K562 (cell line): ENCODE data around the gene DCUN1D1. TPM values are rescaled to one million over a fixed set of nuclear protein-coding genes. Genes with fewer than 3 reads are reported as not detected.
A peak's percentile ranks its signal among the peaks of the same experiment; 100 is the strongest.

Experiments used
- ATAC-seq: fragments of 200-7000 bp; cut with Tn5 transposase; 3 replicates; pipeline ENCODE4 v1.9.1; 2020; ENCODE audit warnings: moderate library complexity
- BruUV-seq: library from RNA; stranded (reverse); fragments of 400-500 nt; replicated peaks from 2 replicates; lab custom pipeline; 2021; lab: Mats Ljungman, UMichigan
- CTCF ChIA-PET: fragments of 300-600 bp; formaldehyde crosslinking; extraction: SDS; loops from one replicate; lab custom pipeline; 2021; ENCODE audit warnings: low intra/inter-chr PET ratio; lab: Yijun Ruan, JAX
- POLR2A ChIA-PET: fragments of 300-600, 350-650 bp; sonication (Branson Sonifier 250); formaldehyde crosslinking; extraction: SDS; loops from one replicate; lab custom pipeline; 2021; ENCODE audit warnings: antibody characterized with exemption, inconsistent platforms; lab: Yijun Ruan, JAX
- DNase-seq, 4 experiments: peaks; one replicate each; pipeline versions ENCODE4 v3.0.0 to v3.0.0-alpha.2; 2011 to 2018; ENCODE audit warnings: low spot score in 3 of 4, mixed read lengths in 3 of 4; ENCODE audit errors: extremely low read depth in 1 of 4
- FAIRE-seq: peaks from 2 replicates; lab custom pipeline; 2011; peaks lifted over from hg19 to GRCh38; lab: Jason Lieb, UNC
- H2AFZ ChIP-seq: 2 replicates; pipeline ENCODE4 v1.6.0; 2011; ENCODE audit warnings: low read depth, low read length, control low read depth, inconsistent platforms
- H3K27ac ChIP-seq: fragments of 200-600 bp; 3 replicates; pipeline ENCODE4 v1.8.0; 2011; ENCODE audit warnings: low read depth, mild to moderate bottlenecking, control low read depth, inconsistent platforms, low read length, moderate library complexity, mixed read lengths; ENCODE audit errors: extremely low read depth
- H3K27me3 ChIP-seq, 2 experiments: fragments of 300-600 bp in 1 of 2; 2 replicates in 1 of 2; 3 replicates in 1 of 2; pipeline versions ENCODE4 v1.6.0 to v1.8.0; 2011; ENCODE audit warnings: inconsistent platforms in 2 of 2, low read length in 2 of 2, mild to moderate bottlenecking in 1 of 2, mixed read lengths in 1 of 2, moderate library complexity in 1 of 2; ENCODE audit not compliant: control insufficient read depth in 2 of 2, insufficient read depth in 2 of 2
- H3K36me3 ChIP-seq: fragments of 300-600 bp; 3 replicates; pipeline ENCODE4 v1.8.0; 2011; ENCODE audit warnings: mild to moderate bottlenecking, low read length, inconsistent platforms; ENCODE audit not compliant: control insufficient read depth, insufficient read depth
- H3K4me1 ChIP-seq, 2 experiments: fragments of 200-600 bp in 1 of 2; replicated peaks in 1 of 2; 2 replicates in 1 of 2; 3 replicates in 1 of 2; pipeline versions ENCODE4 v1.5.1 to v1.8.0; 2011; ENCODE audit warnings: inconsistent platforms in 2 of 2, low read length in 2 of 2, mild to moderate bottlenecking in 1 of 2, mixed read lengths in 1 of 2, moderate library complexity in 1 of 2; ENCODE audit not compliant: control insufficient read depth in 2 of 2, insufficient read depth in 2 of 2
- H3K4me2 ChIP-seq: 2 replicates; pipeline ENCODE4 v1.6.1; 2011; ENCODE audit warnings: low read length, control low read depth, inconsistent platforms, mixed read lengths; ENCODE audit not compliant: insufficient read depth
- H3K4me3 ChIP-seq: fragments of 200-600 bp; sonication (generic), shearing (Covaris generic); 2 replicates; pipeline ENCODE4 v1.5.1; 2016; ENCODE audit warnings: control low read depth, inconsistent platforms
- H3K79me2 ChIP-seq: fragments of 200-600 bp; 3 replicates; pipeline ENCODE4 v1.8.0; 2011; ENCODE audit warnings: low read length, inconsistent platforms; ENCODE audit not compliant: control insufficient read depth, insufficient read depth
- H3K9ac ChIP-seq, 2 experiments: 2 replicates each; pipeline versions ENCODE4 v1.6.0 to v1.6.1; 2011; ENCODE audit warnings: low read depth in 2 of 2, low read length in 2 of 2, control low read depth in 1 of 2, inconsistent platforms in 1 of 2, mild to moderate bottlenecking in 1 of 2, mixed read lengths in 1 of 2; ENCODE audit not compliant: insufficient read depth in 1 of 2
- H3K9me1 ChIP-seq: one replicate; pipeline ENCODE4 v1.6.0; 2011; ENCODE audit warnings: inconsistent platforms, mild to moderate bottlenecking, low read length, moderate library complexity; ENCODE audit not compliant: control insufficient read depth, insufficient read depth
- H3K9me3 ChIP-seq: replicated peaks from 2 replicates; pipeline ENCODE4 v1.5.1; 2011; ENCODE audit warnings: low read depth, low read length, inconsistent platforms; ENCODE audit not compliant: control insufficient read depth, insufficient read depth
- H4K20me1 ChIP-seq: replicated peaks from 2 replicates; pipeline ENCODE4 v1.6.1; 2011; ENCODE audit warnings: low read length, inconsistent platforms, mixed read lengths; ENCODE audit not compliant: control insufficient read depth, insufficient read depth
- BMI1 ChIP-seq: fragments of 150-350 bp; IDR thresholded peaks from 2 replicates; pipeline ENCODE4 v1.6.1; 2014; ENCODE audit warnings: low read length
- CBFB ChIP-seq: sonication (generic); formaldehyde crosslinking; IDR thresholded peaks from 2 replicates; pipeline ENCODE4 v1.4.0; 2020; ENCODE audit warnings: mild to moderate bottlenecking, missing genetic modification reagents
- DLX4 ChIP-seq: fragments of 250-450 bp; sonication (Bioruptor Pico); IDR thresholded peaks from 2 replicates; pipeline ENCODE4 v1.6.1; 2021; ENCODE audit warnings: mild to moderate bottlenecking
- ELF1 ChIP-seq: fragments of 200-800 bp; sonication (Bioruptor generic); IDR thresholded peaks from 2 replicates; pipeline ENCODE4 v1.6.1; 2016; ENCODE audit warnings: missing genetic modification characterization, missing compliant biosample characterization
- ETV1 ChIP-seq: fragments of 450-650 bp; conservative IDR thresholded peaks from 2 replicates; pipeline ENCODE4 v1.6.1; 2016; ENCODE audit warnings: missing genetic modification characterization, control low read depth, low read depth, missing compliant biosample characterization
- FOXJ2 ChIP-seq: fragments of 200-800 bp; sonication (Bioruptor generic); IDR thresholded peaks from 2 replicates; pipeline ENCODE4 v1.6.1; 2016; ENCODE audit warnings: missing genetic modification characterization, missing compliant biosample characterization
- HES1 ChIP-seq: fragments of 450-650 bp; IDR thresholded peaks from 2 replicates; pipeline ENCODE4 v1.6.1; 2016; ENCODE audit warnings: low read depth, mild to moderate bottlenecking, moderate library complexity
- MXI1 ChIP-seq: IDR thresholded peaks from 2 replicates; pipeline ENCODE4 v1.6.1; 2011; ENCODE audit warnings: low read depth, mild to moderate bottlenecking, improper control_type of control experiment, low read length
- RBM39 ChIP-seq: fragments of 200-400 bp; formaldehyde crosslinking; optimal IDR thresholded peaks from 2 replicates; pipeline ENCODE3; 2018; ENCODE audit warnings: low read depth, low read length
- SMARCE1 ChIP-seq: fragments of 450-650 bp; IDR thresholded peaks from 2 replicates; pipeline ENCODE4 v1.7.1; 2016; ENCODE audit warnings: mild to moderate bottlenecking
- ZBTB1 ChIP-seq: sonication (generic); formaldehyde crosslinking; IDR thresholded peaks from 2 replicates; pipeline ENCODE4 v1.8.1; 2023; ENCODE audit warnings: missing genetic modification reagents, low read depth, mild to moderate bottlenecking, borderline replicate concordance
- ZNF311 ChIP-seq: fragments of 250-450 bp; sonication (Bioruptor Pico); IDR thresholded peaks from 2 replicates; pipeline ENCODE4 v1.4.0; 2020; ENCODE audit warnings: mild to moderate bottlenecking, moderate library complexity
- ZNF407 ChIP-seq: fragments of 450-650 bp; IDR thresholded peaks from 2 replicates; pipeline ENCODE4 v1.6.1; 2016; ENCODE audit warnings: low read depth
- WGBS: fragments of 100-300 bp; shearing (Covaris generic); methylation state at CpG from one replicate; pipeline ENCODE4 v1.1.6; 2016; ENCODE audit warnings: low coverage, mixed read lengths; ENCODE audit not compliant: insufficient coverage; ENCODE audit errors: missing lambda C conversion rate; 5-methylcytosine and 5-hydroxymethylcytosine counted together
- in situ Hi-C: fragments of 300-500 bp; cut with MboI; formaldehyde crosslinking; loops from 4 replicates; pipeline ENCODE4 v1.15.0; 2018; ENCODE audit warnings: inconsistent platforms, mixed read lengths
- intact Hi-C: fragments of 100-400 bp; cut with micrococcal nuclease; formaldehyde crosslinking; loops from 2 replicates; pipeline ENCODE4 v1.14.2; 2022
- polyA plus RNA-seq, 8 experiments: library from polyadenylated mRNA; depleted of rRNA in 4 of 8; stranded (reverse) in 5 of 8; unstranded in 3 of 8; fragments of >200 nt; fragmentation: Nextera tagmentation in 2 of 8; fragmentation: Illumina TruSeq in 1 of 8; extraction: Ambion mirVana in 2 of 8; extraction: Trizol in 1 of 8; gene quantifications; 2 replicates each; pipeline versions ENCODE4 v1.2.1 to v1.2.3, GENCODE V29; 2011 to 2014; ENCODE audit warnings: inconsistent platforms in 1 of 8, missing spikeins in 1 of 8
- total RNA-seq, 7 experiments: library from RNA; depleted of rRNA in 6 of 7; stranded (reverse); fragments of >200 nt in 6 of 7; fragmentation: Illumina TruSeq in 2 of 7; extraction: Trizol in 2 of 7; gene quantifications; 2 replicates each; pipeline versions ENCODE4 v1.2.1 to v1.2.3, GENCODE V29; 2011 to 2021; ENCODE audit warnings: low replicate concordance in 1 of 7

The DCUN1D1 gene
- total and polyA plus RNA-seq, 9 of the 15 experiments (the other 6 are each of a cell fraction or from before 2014, with no cell fraction given) = 11.4 to 46.8 (median 28.2) TPM

GRCh38 chr3:182937293-182938051 is 42.9 kb downstream of the DCUN1D1 start:
- WGBS = 27% methylated on average over 3 of the region's 3 CpGs
- Histone ChIP-seq H2AFZ (no peak overlapping the region), H3K36me3 (peaks cover 5% of the 10 kb centered on the region; the same call in 1 of the 3 replicates), H3K9me1 (no peaks in the 10 kb centered on the region), H3K9me3 (peaks cover 3% of the 10 kb centered on the region; the same call in 1 of the 2 replicates), H3K4me1 (peaks cover 0 to 8% of the 10 kb centered on the region in 2 experiments; a peak in 3 of 5 replicates), H3K27ac (no peak overlapping the region), H4K20me1 (0 out of 2 replicates have a peak, but pooled peaks cover 2% of the 10 kb centered on the region), H3K9ac (no peak overlapping the region), H3K79me2 (no peaks in the 10 kb centered on the region), H3K4me3 (no peak overlapping the region), H3K27me3 (no peaks in the 10 kb centered on the region), H3K4me2 (no peak overlapping the region)
- FAIRE-seq (peak; percentile 90), ATAC-seq (peak; percentile 85), DNase-seq (peak; percentile 45 to 77 (median 63))
- CTCF ChIA-PET = no interaction called here
- no TSS peak for BruUV-seq
- POLR2A ChIA-PET = interaction anchor here (0.7 to 1.4 kb wide), 4 partner anchors 13 to 41 kb away, joined by 3 to 4 read pairs (median 3); no protein-coding TSS in a partner anchor
- intact Hi-C loops (no loop called here), in situ Hi-C loops (no loop called here)
- TF ChIP-seq BMI1 (no peak), ELF1 (tag) (no peak), ZNF407 (no peak), ZNF311 (CRISPR knock-in tag) (peak; percentile 21; the same call in 1 of the 2 replicates), FOXJ2 (tag) (no peak), DLX4 (CRISPR knock-in tag) (no peak), SMARCE1 (peak; percentile 86; the same call in 1 of the 2 replicates), RBM39 (no peak), ZBTB1 (CRISPR knock-in tag) (no peak), HES1 (peak; percentile 87), CBFB (CRISPR knock-in tag) (no peak), ETV1 (peak; percentile 95), MXI1 (0 out of 2 replicates have a peak, but pooled peaks have one; percentile 18)
